ENCODE results near the gene C2CD2L. TPM values are rescaled to one million over a fixed set of nuclear protein-coding genes. Genes with fewer than 3 reads are reported as not detected.

Gene C2CD2L
- total and polyA plus RNA-seq, 2 of the 13 experiments (the other 11 are each of a cell fraction or from before 2014, with no cell fraction given), result 3.7 to 5.5 TPM

- no peak for TF ChIP-seq ZNF782 (CRISPR knock-in tag; IDR thresholded peaks at IDR 0.05; ENCODE audit: borderline replicate concordance)
- TF ChIP-seq, protein P1, sequence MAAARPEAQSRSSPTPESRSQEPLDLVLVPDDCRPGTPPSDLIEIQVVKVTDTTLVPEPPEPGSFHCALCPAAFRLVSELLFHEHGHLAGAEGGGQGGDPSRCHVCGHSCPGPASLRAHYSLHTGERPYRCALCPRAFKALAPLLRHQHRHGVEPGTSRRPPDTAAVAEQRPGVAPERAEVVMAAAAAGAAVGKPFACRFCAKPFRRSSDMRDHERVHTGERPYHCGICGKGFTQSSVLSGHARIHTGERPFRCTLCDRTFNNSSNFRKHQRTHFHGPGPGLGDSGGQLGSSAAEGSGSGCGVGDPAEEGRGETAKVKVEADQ (CRISPR knock-in tag; IDR thresholded peaks at IDR 0.05; ENCODE audit: borderline replicate concordance), result no peak
- TF ChIP-seq TFDP2 (CRISPR knock-in tag; IDR thresholded peaks at IDR 0.05), result no peak
- TF ChIP-seq SCMH1 (CRISPR knock-in tag; IDR thresholded peaks at IDR 0.05; ENCODE audit: borderline replicate concordance), result no peak
- no peak for TF ChIP-seq TBX2 (CRISPR knock-in tag; IDR thresholded peaks at IDR 0.05; ENCODE audit: borderline replicate concordance)
- TF ChIP-seq NFE2L2 (IDR thresholded peaks at IDR 0.05; ENCODE audit: low read length), result no peak
- TF ChIP-seq SOX6 (IDR thresholded peaks at IDR 0.05), result no peak
- no peak for TF ChIP-seq SOX6 (CRISPR knock-in tag; IDR thresholded peaks at IDR 0.05)
- no peak for TF ChIP-seq MAZ (IDR thresholded peaks at IDR 0.05; ENCODE audit: borderline replicate concordance, low read depth, low read length)
- no peak for TF ChIP-seq MAZ (CRISPR knock-in tag; IDR thresholded peaks at IDR 0.05; ENCODE audit: low read depth)
Measured at GRCh38 chr11:119116235-119116594, 9.1 kb downstream of the C2CD2L start (continued).

GRCh38 chr11:119116601-119117000 lies 9.5 kb downstream of the C2CD2L start:
- CTCF ChIA-PET (ENCODE audit: low intra/inter-chr PET ratio, low total read pairs), result no interaction called here
- 64% methylated on average over 5 of the region's 5 CpGs for WGBS (ENCODE audit: low lambda C conversion rate)
- Histone ChIP-seq H3K9me3 (ENCODE audit: low read length) (no peaks in the 10 kb centered on the region), H3K4me3 (replicated peaks in 1 of 3; ENCODE audit: insufficient read depth in 1 of 3, low read depth in 2 of 3, low read length in 3 of 3) (no peak overlapping the region), H3K4me2 (ENCODE audit: low read depth, low read length) (no peak overlapping the region), H3K9ac (ENCODE audit: insufficient read depth, low read depth, low read length) (no peak overlapping the region), H3K27ac (ENCODE audit: extremely low read length, insufficient read depth, low read length) (no peak overlapping the region), H4K20me1 (ENCODE audit: insufficient read depth, low read length) (no peaks in the 10 kb centered on the region), H2AFZ (ENCODE audit: low read length) (no peak overlapping the region), H3K27me3 (ENCODE audit: control insufficient read depth in 1 of 2, insufficient read depth in 2 of 2, low read length in 2 of 2) (no peaks in the 10 kb centered on the region; a peak in 1 of 5 replicates), H3K36me3 (replicated peaks in 1 of 2; ENCODE audit: control insufficient read depth in 1 of 2, insufficient read depth in 2 of 2, low read length in 2 of 2) (peaks cover 14 to 22% of the 10 kb centered on the region in 2 experiments), H3K4me1 (ENCODE audit: insufficient read depth, low read length) (peaks cover 12% of the 10 kb centered on the region), H3K79me2 (ENCODE audit: insufficient read depth, low read length) (peaks cover 2% of the 10 kb centered on the region)
- no peak for ATAC-seq
- POLR2A ChIA-PET, result no interaction called here
- FAIRE-seq, result no peak
- no TSS peak for BruUV-seq (replicated peaks)
- no peak for DNase-seq (ENCODE audit: low spot score)
- intact Hi-C loops (cut with micrococcal nuclease; ENCODE audit: unreplicated experiment), result no loop called here
- in situ Hi-C loops (cut with HindIII; ENCODE audit: extremely low pct_ligation_motif_present, low pct_unique_long_range_greater_than_20kb), result no loop called here
- TF ChIP-seq PTBP1 (IDR thresholded peaks at IDR 0.05; ENCODE audit: low read depth, low read length, poor library complexity, severe bottlenecking), result no peak
- TF ChIP-seq, protein P2, sequence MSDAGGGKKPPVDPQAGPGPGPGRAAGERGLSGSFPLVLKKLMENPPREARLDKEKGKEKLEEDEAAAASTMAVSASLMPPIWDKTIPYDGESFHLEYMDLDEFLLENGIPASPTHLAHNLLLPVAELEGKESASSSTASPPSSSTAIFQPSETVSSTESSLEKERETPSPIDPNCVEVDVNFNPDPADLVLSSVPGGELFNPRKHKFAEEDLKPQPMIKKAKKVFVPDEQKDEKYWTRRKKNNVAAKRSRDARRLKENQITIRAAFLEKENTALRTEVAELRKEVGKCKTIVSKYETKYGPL (CRISPR knock-in tag; IDR thresholded peaks at IDR 0.05), result no peak
- TF ChIP-seq RNF2 (conservative IDR thresholded peaks at IDR 0.05; ENCODE audit: low read depth), result no peak
- no peak for TF ChIP-seq CCDC6 (CRISPR knock-in tag; IDR thresholded peaks at IDR 0.05)
- no peak for TF ChIP-seq ZFY (CRISPR knock-in tag; IDR thresholded peaks at IDR 0.05)
- no peak for TF ChIP-seq ATF2 (CRISPR knock-in tag; IDR thresholded peaks at IDR 0.05)
- TF ChIP-seq ZNF75D (CRISPR knock-in tag; IDR thresholded peaks at IDR 0.05; ENCODE audit: borderline replicate concordance), result no peak
- no peak for TF ChIP-seq ZKSCAN8 (CRISPR knock-in tag; IDR thresholded peaks at IDR 0.05; ENCODE audit: borderline replicate concordance)
- no peak for TF ChIP-seq MED8 (CRISPR knock-in tag; IDR thresholded peaks at IDR 0.05; ENCODE audit: insufficient replicate concordance)
- TF ChIP-seq ZNF841 (CRISPR knock-in tag; IDR thresholded peaks at IDR 0.05; ENCODE audit: borderline replicate concordance), result no peak
- TF ChIP-seq NCOA5 (CRISPR knock-in tag; IDR thresholded peaks at IDR 0.05), result no peak
- no peak for TF ChIP-seq ZNF414 (CRISPR knock-in tag; IDR thresholded peaks at IDR 0.05)

All from HepG2 (cell line).